ENCODE results near the gene HMGCR. TPM values are rescaled to one million over a fixed set of nuclear protein-coding genes. Genes with fewer than 3 reads are reported as not detected.

HMGCR gene
- total and polyA plus RNA-seq, 2 donors from 2014 or later = 16.4 to 39.0 TPM

DNA sequence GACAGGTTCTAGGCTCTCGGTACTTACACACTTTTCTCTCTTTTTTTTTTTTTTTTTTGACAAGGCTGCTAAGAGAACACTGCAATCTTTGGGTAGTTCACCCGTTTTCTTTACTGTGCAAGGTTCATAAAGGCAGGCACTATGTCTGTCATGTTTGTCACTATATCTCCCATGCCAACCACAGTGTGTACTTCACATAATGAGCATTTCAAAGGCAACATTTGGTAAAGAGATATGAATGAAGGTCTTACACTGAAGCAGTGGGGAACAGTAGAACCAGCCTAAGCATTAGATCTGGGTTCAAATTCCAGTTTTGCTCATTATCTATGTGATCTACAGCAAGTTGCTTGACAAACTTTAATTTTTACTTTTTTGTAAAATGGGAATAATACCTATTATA lies 1.5 kb upstream of the HMGCR start:
- H3K36me3 ChIP-seq (ENCODE audit: control insufficient read depth in 2 of 3, insufficient read depth in 3 of 3, low read length in 3 of 3) = no peaks in the 10 kb centered on the region
- H3K9me3 ChIP-seq (ENCODE audit: control insufficient read depth in 2 of 3, insufficient read depth in 1 of 3, low read length in 3 of 3) = no peaks in the 10 kb centered on the region
- peaks cover 0 to 6% (median 3%) of the 10 kb centered on the region in 3 donors for H3K4me1 ChIP-seq (ENCODE audit: control insufficient read depth in 2 of 3, insufficient read depth in 2 of 3, low read depth in 1 of 3, low read length in 3 of 3)
- H3K27ac ChIP-seq (ENCODE audit: low read depth in 2 of 2, low read length in 2 of 2) = no peak overlapping the region
- DNase-seq (no peak), FAIRE-seq (no peak)
- intact Hi-C loops (cut with DNase I) = no loop called here
- no peak for TF ChIP-seq CTCF (IDR thresholded peaks at IDR 0.05; ENCODE audit: borderline replicate concordance, extremely low read depth, insufficient read depth)
- H3K4me3 ChIP-seq (ENCODE audit: low read length in 3 of 3) = no peak overlapping the region
- H3K27me3 ChIP-seq (ENCODE audit: control insufficient read depth, insufficient read depth, low read length) = no peaks in the 10 kb centered on the region
- H3K9ac ChIP-seq (ENCODE audit: low read length in 3 of 3) = no peak overlapping the region

DNA sequence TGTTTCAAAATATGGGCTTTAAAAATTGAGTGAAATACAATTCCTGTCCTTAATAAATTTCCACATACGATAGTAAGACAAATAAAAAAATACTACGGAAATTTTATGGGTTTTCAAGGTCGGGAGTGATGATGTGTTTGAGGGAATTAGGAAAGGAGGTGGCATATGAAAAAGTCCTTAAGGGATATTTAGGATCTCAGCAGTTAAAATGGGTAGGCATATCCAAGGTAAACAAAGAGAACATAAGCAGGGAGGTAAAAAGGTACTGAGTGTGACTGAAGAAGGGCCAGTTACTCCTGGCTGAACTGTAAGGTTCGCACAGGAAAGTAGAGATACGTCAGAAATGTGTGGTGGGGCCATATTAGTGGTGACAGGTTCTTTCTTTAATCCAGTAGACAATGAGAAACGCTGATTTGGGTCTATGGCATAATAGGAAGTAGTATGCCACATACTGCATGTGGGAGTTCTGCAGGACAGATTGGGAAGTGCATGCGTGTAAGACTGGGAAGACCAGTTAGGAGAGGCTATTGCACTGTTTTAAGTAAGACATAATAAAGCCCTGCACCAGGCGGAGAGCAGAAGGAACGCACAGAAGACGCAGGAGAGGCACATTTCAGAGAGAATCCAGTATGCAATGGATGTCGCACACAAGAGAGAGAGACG lies 937 bp upstream of the HMGCR start:
- no peaks in the 10 kb centered on the region for H3K9me3 ChIP-seq (ENCODE audit: control insufficient read depth in 2 of 3, insufficient read depth in 1 of 3, low read length in 3 of 3)
- H3K36me3 ChIP-seq (ENCODE audit: control insufficient read depth in 2 of 3, insufficient read depth in 3 of 3, low read length in 3 of 3) = no peaks in the 10 kb centered on the region
- DNase-seq = peak in 3 of 5 donors; percentile 67 to 84 (median 83)
- peaks cover 0 to 6% (median 3%) of the 10 kb centered on the region in 3 donors for H3K4me1 ChIP-seq (ENCODE audit: control insufficient read depth in 2 of 3, insufficient read depth in 2 of 3, low read depth in 1 of 3, low read length in 3 of 3)
- intact Hi-C loops (cut with DNase I) = no loop called here
- peak overlapping the region; percentile 90 to 97 (median 91) for H3K4me3 ChIP-seq (ENCODE audit: low read length in 3 of 3)
- TF ChIP-seq CTCF (IDR thresholded peaks at IDR 0.05; ENCODE audit: borderline replicate concordance, extremely low read depth, insufficient read depth) = peak; percentile 43
- peak overlapping the region; percentile 83 to 93 (median 84) for H3K9ac ChIP-seq (ENCODE audit: low read length in 3 of 3)
- no peak for FAIRE-seq
- peak overlapping the region; percentile 83 to 88 for H3K27ac ChIP-seq (ENCODE audit: low read depth in 2 of 2, low read length in 2 of 2)
- no peaks in the 10 kb centered on the region for H3K27me3 ChIP-seq (ENCODE audit: control insufficient read depth, insufficient read depth, low read length)

GRCh38 chr5:75337366-75338021 lies 474 bp downstream of the HMGCR start:
- peaks cover 0 to 6% (median 3%) of the 10 kb centered on the region in 3 donors for H3K4me1 ChIP-seq (ENCODE audit: control insufficient read depth in 2 of 3, insufficient read depth in 2 of 3, low read depth in 1 of 3, low read length in 3 of 3)
- H3K36me3 ChIP-seq (ENCODE audit: control insufficient read depth in 2 of 3, insufficient read depth in 3 of 3, low read length in 3 of 3) = no peaks in the 10 kb centered on the region
- peak overlapping the region; percentile 84 to 97 (median 90) for H3K4me3 ChIP-seq (ENCODE audit: low read length in 3 of 3)
- H3K9ac ChIP-seq (ENCODE audit: low read length in 3 of 3) = peak overlapping the region; percentile 7 to 92 (median 91)
- no peak for TF ChIP-seq CTCF (IDR thresholded peaks at IDR 0.05; ENCODE audit: borderline replicate concordance, extremely low read depth, insufficient read depth)
- peak overlapping the region; percentile 88 to 90 for H3K27ac ChIP-seq (ENCODE audit: low read depth in 2 of 2, low read length in 2 of 2)
- H3K27me3 ChIP-seq (ENCODE audit: control insufficient read depth, insufficient read depth, low read length) = no peaks in the 10 kb centered on the region
- FAIRE-seq (no peak), DNase-seq (peak in 1 of 5 donors; percentile 45)
- H3K9me3 ChIP-seq (ENCODE audit: control insufficient read depth in 2 of 3, insufficient read depth in 1 of 3, low read length in 3 of 3) = no peaks in the 10 kb centered on the region
- intact Hi-C loops (cut with DNase I) = no loop called here
